HepG2 (cell line): ENCODE results near the gene PIM3. TPM values are rescaled to one million over a fixed set of nuclear protein-coding genes. Genes with fewer than 3 reads are reported as not detected.

Experiments used
- ELF3 ChIP-seq: IDR thresholded peaks from 2 replicates; pipeline ENCODE4 v1.6.1; 2016; ENCODE audit warnings: missing genetic modification reagents, missing compliant biosample characterization
- HDAC1 ChIP-seq: sonication (generic); formaldehyde crosslinking; IDR thresholded peaks from 2 replicates; pipeline ENCODE4 v1.5.1; 2020; ENCODE audit warnings: mild to moderate bottlenecking, missing genetic modification reagents
- HNRNPUL1 ChIP-seq: fragments of 200-400 bp; formaldehyde crosslinking; IDR thresholded peaks from 2 replicates; pipeline ENCODE4 v1.6.1; 2017; ENCODE audit warnings: low read depth, mild to moderate bottlenecking, low read length, moderate library complexity
- KLF11 ChIP-seq: IDR thresholded peaks from 2 replicates; pipeline ENCODE4 v1.6.1; 2016; ENCODE audit warnings: missing compliant biosample characterization
- MZF1 ChIP-seq: sonication (generic); formaldehyde crosslinking; IDR thresholded peaks from 2 replicates; pipeline ENCODE4 v1.8.1; 2023; ENCODE audit warnings: mild to moderate bottlenecking, missing genetic modification reagents, borderline replicate concordance
- RNF219 ChIP-seq: sonication (generic); formaldehyde crosslinking; IDR thresholded peaks from 2 replicates; pipeline ENCODE4 v1.5.0; 2020; ENCODE audit warnings: mild to moderate bottlenecking, missing genetic modification reagents
- SRSF4 ChIP-seq: fragments of 200-400 bp; formaldehyde crosslinking; IDR thresholded peaks from one replicate; pipeline ENCODE4 v1.6.1; 2018; ENCODE audit warnings: mild to moderate bottlenecking, low read depth, low read length, moderate library complexity; ENCODE audit not compliant: poor library complexity, severe bottlenecking
- STAT5B ChIP-seq: sonication (generic); formaldehyde crosslinking; IDR thresholded peaks from 2 replicates; pipeline ENCODE4 v1.4.0; 2020; ENCODE audit warnings: missing genetic modification reagents
- SUZ12 ChIP-seq: fragments of 150-350 bp; IDR thresholded peaks from 2 replicates; pipeline ENCODE4 v1.6.1; 2014; ENCODE audit warnings: low read depth, low read length
- ZFX ChIP-seq: sonication (generic); formaldehyde crosslinking; IDR thresholded peaks from 2 replicates; pipeline ENCODE4 v1.4.0; 2020; ENCODE audit warnings: mild to moderate bottlenecking, low read depth, missing genetic modification reagents, moderate library complexity
- ZNF275 ChIP-seq: sonication (generic); formaldehyde crosslinking; IDR thresholded peaks from 2 replicates; pipeline ENCODE4 v1.8.0; 2022; ENCODE audit warnings: missing genetic modification reagents, mild to moderate bottlenecking, inconsistent platforms, borderline replicate concordance
- ZNF407 ChIP-seq: sonication (generic); formaldehyde crosslinking; IDR thresholded peaks from one replicate; pipeline ENCODE4 v1.5.1; 2020; ENCODE audit warnings: mild to moderate bottlenecking, missing genetic modification reagents; ENCODE audit errors: not compliant biosample characterization
- ZNF550 ChIP-seq: sonication (generic); formaldehyde crosslinking; IDR thresholded peaks from 2 replicates; pipeline ENCODE4 v1.4.0; 2020; ENCODE audit warnings: mild to moderate bottlenecking, missing genetic modification reagents, borderline replicate concordance
- ZNF615 ChIP-seq: sonication (generic); formaldehyde crosslinking; IDR thresholded peaks from 2 replicates; pipeline ENCODE4 v1.5.0; 2020; ENCODE audit warnings: mild to moderate bottlenecking, missing genetic modification reagents, borderline replicate concordance
- ZNF652 ChIP-seq: IDR thresholded peaks from 2 replicates; pipeline ENCODE4 v1.6.1; 2016; ENCODE audit warnings: low read depth, borderline replicate concordance
- ZNF703 ChIP-seq: sonication (generic); formaldehyde crosslinking; IDR thresholded peaks from 2 replicates; pipeline ENCODE4 v1.5.1; 2020; ENCODE audit warnings: missing genetic modification reagents, mild to moderate bottlenecking, moderate library complexity, borderline replicate concordance
- polyA plus RNA-seq, 8 experiments: library from polyadenylated mRNA; depleted of rRNA in 3 of 8; stranded (reverse) in 7 of 8; unstranded in 1 of 8; fragments of >200 nt; fragmentation: Illumina TruSeq in 4 of 8; extraction: Trizol in 4 of 8; gene quantifications; 2 replicates each; pipeline versions ENCODE4 v1.2.1 to v1.2.3, GENCODE V29; 2011 to 2016; ENCODE audit warnings: low read depth in 4 of 8, missing spikeins in 1 of 8, mixed read lengths in 1 of 8; ENCODE audit not compliant: insufficient read depth in 1 of 8
- total RNA-seq, 5 experiments: library from RNA; depleted of rRNA; stranded (reverse); fragments of >200 nt; fragmentation: Illumina TruSeq; extraction: Trizol; gene quantifications; 2 replicates each; pipeline ENCODE4 v1.2.3, GENCODE V29; 2016; ENCODE audit warnings: low read depth in 1 of 5

Gene PIM3
- total and polyA plus RNA-seq, 2 of the 13 experiments (the other 11 are each of a cell fraction or from before 2014, with no cell fraction given) = 21.6 to 31.2 TPM

GRCh38 chr22:49951678-49951985 is 8.9 kb upstream of the PIM3 start (continued):
- TF ChIP-seq ZNF652 (CRISPR knock-in tag) (no peak), ZFX (peak; percentile 23), ZNF550 (CRISPR knock-in tag) (no peak), ZNF275 (CRISPR knock-in tag) (no peak), HNRNPUL1 (no peak), ZNF615 (CRISPR knock-in tag) (no peak), ELF3 (0 out of 2 replicates have a peak, but pooled peaks have one; percentile 5), RNF219 (CRISPR knock-in tag) (no peak), SRSF4 (no peak), MZF1 (no peak), STAT5B (CRISPR knock-in tag) (no peak), HDAC1 (CRISPR knock-in tag) (no peak), ZNF407 (CRISPR knock-in tag) (no peak), KLF11 (CRISPR knock-in tag) (no peak), SUZ12 (no peak), ZNF703 (CRISPR knock-in tag) (no peak)
